WERI-Rb-1 (cell line): ENCODE data around the gene CD177.
"Not testable (repeated sequence)": the region's sequence is repeated elsewhere in the genome, so short reads cannot be mapped to it uniquely, and the experiment has no call there.

Source experiments
- DNase-seq: peaks from one replicate; pipeline ENCODE4 v3.0.0-alpha.2; 2020
- H3K27ac ChIP-seq: fragments of 250-450 bp; sonication (Bioruptor Pico); 2 replicates; pipeline ENCODE4 v1.5.1; 2020; ENCODE audit warnings: mild to moderate bottlenecking, moderate library complexity
- H3K27me3 ChIP-seq: fragments of 250-450 bp; sonication (Bioruptor Pico); 2 replicates; pipeline ENCODE4 v1.5.1; 2021; ENCODE audit warnings: mild to moderate bottlenecking, low read depth, moderate library complexity; ENCODE audit not compliant: insufficient read depth, severe bottlenecking
- H3K36me3 ChIP-seq: fragments of 250-450 bp; sonication (Bioruptor Pico); 2 replicates; pipeline ENCODE4 v1.5.1; 2020; ENCODE audit warnings: mild to moderate bottlenecking, moderate library complexity
- H3K4me3 ChIP-seq: 2 replicates; pipeline ENCODE4 v1.5.1; 2011; ENCODE audit warnings: low read depth, mild to moderate bottlenecking, control low read depth, low read length
- H3K9me3 ChIP-seq: fragments of 250-450 bp; sonication (Bioruptor Pico); 2 replicates; pipeline ENCODE4 v1.5.1; 2021; ENCODE audit warnings: mild to moderate bottlenecking, moderate library complexity; ENCODE audit not compliant: severe bottlenecking
- TF ChIP-seq, protein P1 (sequence below): IDR thresholded peaks from 2 replicates; pipeline ENCODE4 v1.5.1; 2011; ENCODE audit warnings: low read depth, mild to moderate bottlenecking, control low read depth, inconsistent platforms, low read length

The CD177 gene

DNA sequence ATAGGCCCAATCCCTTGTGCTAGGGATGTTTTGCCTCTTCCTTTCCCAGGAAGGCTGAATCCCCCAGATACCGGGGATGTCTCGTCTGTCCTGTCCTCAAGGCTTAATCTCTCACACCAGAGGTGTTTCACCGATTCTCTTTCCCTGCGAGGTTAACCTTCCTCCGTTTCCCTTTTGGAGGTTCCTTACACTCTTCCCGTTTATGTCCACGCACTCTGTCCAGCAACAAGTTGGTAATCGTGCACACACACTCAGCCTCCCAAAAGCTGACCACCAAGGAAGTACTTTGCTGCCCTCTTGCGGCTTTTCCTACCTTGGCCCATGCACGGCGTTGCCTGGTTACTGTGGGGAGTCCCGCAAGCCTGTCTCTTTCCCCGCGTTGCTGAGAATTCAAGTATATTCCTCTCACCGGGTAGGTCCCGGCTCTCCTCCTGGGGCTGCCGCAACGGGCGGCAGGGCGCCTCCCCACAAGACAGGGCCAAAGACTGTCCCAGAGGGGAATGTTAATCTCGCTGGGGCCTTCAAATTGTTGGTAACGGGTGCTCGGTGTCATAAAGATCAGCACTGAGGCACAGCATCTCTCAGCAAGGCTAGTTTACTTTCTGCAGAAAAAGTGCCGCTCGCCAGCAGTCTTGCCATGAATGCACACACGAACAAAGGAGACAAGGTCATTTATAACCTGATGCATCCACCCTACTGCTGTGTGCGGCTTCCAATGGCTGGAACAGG, 36.7 kb upstream of the CD177 start:
- H3K9me3 ChIP-seq: peaks cover 6% of the 10 kb centered on the region
- TF ChIP-seq, protein P1, sequence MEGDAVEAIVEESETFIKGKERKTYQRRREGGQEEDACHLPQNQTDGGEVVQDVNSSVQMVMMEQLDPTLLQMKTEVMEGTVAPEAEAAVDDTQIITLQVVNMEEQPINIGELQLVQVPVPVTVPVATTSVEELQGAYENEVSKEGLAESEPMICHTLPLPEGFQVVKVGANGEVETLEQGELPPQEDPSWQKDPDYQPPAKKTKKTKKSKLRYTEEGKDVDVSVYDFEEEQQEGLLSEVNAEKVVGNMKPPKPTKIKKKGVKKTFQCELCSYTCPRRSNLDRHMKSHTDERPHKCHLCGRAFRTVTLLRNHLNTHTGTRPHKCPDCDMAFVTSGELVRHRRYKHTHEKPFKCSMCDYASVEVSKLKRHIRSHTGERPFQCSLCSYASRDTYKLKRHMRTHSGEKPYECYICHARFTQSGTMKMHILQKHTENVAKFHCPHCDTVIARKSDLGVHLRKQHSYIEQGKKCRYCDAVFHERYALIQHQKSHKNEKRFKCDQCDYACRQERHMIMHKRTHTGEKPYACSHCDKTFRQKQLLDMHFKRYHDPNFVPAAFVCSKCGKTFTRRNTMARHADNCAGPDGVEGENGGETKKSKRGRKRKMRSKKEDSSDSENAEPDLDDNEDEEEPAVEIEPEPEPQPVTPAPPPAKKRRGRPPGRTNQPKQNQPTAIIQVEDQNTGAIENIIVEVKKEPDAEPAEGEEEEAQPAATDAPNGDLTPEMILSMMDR: peak; percentile 80
- peak; percentile 88 for DNase-seq
- no peaks in the 10 kb centered on the region for H3K36me3 ChIP-seq
- no peak overlapping the region for H3K4me3 ChIP-seq
- H3K27ac ChIP-seq: no peak overlapping the region
- H3K27me3 ChIP-seq: no peaks in the 10 kb centered on the region

DNA sequence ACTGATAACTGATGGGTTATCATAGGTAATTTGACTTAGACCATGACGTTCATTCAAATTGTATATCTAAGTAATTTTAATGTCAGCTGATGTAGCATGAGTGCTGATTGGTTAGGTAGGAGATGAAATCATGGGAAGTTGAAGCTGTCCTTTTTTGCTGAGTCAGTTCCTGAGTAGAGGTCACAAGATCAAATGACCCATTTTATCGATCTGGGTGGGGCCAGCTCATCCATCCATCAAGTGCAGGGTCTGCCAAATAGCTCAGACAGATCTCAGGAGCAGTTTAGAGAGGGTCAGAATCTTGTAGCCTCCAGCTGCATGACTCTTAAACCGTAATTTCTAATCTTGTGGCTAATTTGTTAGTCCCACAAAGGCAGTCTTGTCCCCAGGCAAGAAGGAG, 35.3 kb upstream of the CD177 start:
- no peaks in the 10 kb centered on the region for H3K36me3 ChIP-seq
- DNase-seq: no peak
- H3K9me3 ChIP-seq: peaks cover 6% of the 10 kb centered on the region
- H3K4me3 ChIP-seq: no peak overlapping the region
- H3K27me3 ChIP-seq: no peaks in the 10 kb centered on the region
- no peak overlapping the region for H3K27ac ChIP-seq
- TF ChIP-seq, protein P1: no peak

DNA sequence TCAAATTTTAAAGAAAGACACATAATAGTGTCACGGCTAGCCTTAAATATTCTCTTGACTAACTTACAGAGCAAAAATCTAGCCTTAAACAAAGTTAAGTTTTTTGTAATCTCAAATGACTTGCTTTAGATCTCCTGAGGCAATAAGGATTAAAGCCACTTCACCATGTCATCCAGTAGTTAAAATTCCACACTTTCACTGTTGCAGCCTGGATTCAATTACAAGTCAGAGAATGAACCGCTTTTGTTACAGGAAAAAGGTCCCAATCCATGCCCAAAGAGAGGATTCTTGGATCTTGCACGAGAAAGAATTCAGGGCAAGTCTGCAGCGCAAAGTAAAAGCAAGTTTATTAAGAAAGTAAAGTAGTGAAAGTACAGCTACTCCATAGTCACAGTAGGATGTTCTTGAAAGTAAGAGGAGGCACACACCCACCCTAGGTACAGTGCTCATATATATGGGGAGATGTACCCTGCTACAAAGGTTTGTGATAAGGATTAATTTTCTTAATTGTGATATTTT, 34.6 kb upstream of the CD177 start:
- no peak overlapping the region for H3K4me3 ChIP-seq
- no peaks in the 10 kb centered on the region for H3K27me3 ChIP-seq
- H3K27ac ChIP-seq: no peak overlapping the region
- H3K9me3 ChIP-seq: peaks cover 2% of the 10 kb centered on the region
- no peaks in the 10 kb centered on the region for H3K36me3 ChIP-seq
- TF ChIP-seq, protein P1: no peak
- no peak for DNase-seq

DNA sequence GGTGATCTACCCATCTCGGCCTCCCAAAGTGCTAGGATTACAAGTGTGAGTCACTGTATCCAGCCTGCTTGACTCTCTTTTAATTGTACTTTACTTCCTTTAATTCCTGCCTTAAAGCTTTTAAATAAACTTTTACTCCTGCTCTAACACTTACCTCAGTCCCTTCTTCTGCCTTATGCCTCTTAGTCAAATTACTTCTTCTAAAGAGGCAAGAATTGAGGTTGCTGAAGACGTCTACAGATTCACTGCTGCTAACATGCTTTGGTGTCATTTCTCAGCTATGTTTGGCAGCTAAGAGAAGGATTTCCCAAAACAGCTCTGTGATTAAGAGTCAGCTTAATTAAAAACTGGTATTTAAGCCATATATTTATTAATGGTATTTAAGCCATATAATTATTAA, 32.9 kb upstream of the CD177 start:
- no peaks in the 10 kb centered on the region for H3K27me3 ChIP-seq
- TF ChIP-seq, protein P1: no peak

DNA sequence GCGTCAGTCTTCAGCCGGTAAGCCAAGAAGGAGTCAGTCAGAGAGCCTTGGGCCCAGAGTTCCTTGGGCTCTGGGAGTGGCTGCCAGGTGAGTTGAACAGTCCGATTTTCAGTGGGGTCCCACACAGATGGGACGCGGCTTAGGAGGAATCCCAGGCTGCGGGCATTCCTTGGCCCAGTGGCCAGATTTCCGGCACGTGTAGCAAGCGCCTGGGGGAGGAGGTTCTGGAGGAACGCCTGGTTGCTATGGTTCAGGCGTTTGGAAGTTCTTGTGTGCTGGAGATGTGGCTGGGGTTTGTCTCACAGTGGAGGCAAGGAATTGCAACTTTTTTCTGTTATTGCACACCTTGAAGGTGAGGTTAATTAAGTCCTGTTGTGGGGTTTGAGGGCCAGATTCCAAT, 26.7 kb upstream of the CD177 start:
- not testable (repeated sequence) for H3K36me3 ChIP-seq, H3K4me3 ChIP-seq, DNase-seq, H3K27ac ChIP-seq, H3K9me3 ChIP-seq, H3K27me3 ChIP-seq

More for the DNA sequence above, 32.9 kb upstream of the CD177 start:
- no peak overlapping the region for H3K4me3 ChIP-seq
- no peak overlapping the region for H3K27ac ChIP-seq
- DNase-seq: no peak
- no peaks in the 10 kb centered on the region for H3K36me3 ChIP-seq
- no peaks in the 10 kb centered on the region for H3K9me3 ChIP-seq

DNA sequence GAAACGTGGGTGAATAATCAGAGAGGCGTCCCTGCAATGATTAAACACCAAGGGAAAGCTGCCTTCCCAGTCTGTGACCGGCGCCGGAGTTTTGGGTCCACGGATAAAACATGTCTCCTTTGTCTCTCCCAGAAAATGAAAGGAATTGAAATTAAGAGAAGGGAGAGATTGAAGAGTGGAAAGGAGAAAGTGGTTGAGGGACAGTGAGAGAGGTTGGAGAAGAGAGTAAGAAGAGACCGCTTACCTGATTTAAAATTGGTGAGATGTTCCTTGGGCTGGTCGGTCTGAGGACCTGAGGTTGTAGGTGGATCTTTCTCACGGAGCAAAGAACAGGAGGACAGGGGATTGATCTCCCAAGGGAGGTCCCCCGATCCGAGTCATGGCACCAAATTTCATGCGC, 24.9 kb upstream of the CD177 start:
- DNase-seq, H3K4me3 ChIP-seq, H3K27ac ChIP-seq, H3K36me3 ChIP-seq, H3K27me3 ChIP-seq, H3K9me3 ChIP-seq: not testable (repeated sequence)

DNA sequence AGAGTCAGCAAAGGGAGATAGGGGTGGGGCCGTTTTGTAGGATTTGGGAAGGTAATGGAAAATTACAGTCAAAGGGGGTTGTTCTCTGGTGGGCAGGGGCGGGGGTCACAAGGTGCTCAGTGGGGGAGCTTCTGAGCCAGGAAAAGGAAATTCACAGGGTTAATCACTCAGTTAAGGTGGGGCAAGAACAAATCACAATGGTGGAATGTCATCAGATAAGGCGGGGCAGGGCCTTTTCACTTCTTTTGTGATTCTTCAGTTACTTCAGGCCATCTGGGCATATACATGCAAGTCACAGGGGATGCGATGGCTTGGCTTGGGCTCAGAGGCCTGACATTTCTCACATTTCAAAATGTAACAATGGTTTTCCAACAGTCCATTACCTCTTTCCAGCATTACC, 24.4 kb upstream of the CD177 start:
- DNase-seq: not testable (repeated sequence)

More for the DNA sequence above, 24.4 kb upstream of the CD177 start:
- not testable (repeated sequence) for H3K36me3 ChIP-seq, H3K9me3 ChIP-seq, H3K27ac ChIP-seq, H3K27me3 ChIP-seq, H3K4me3 ChIP-seq
